ENCODE data around the gene CDADC1.

Gene CDADC1

GRCh38 chr13:49297338-49297737 is 49.6 kb downstream of the CDADC1 start:
- no peak for DNase-seq

- no peak for DNase-seq
These were observed 50.7 kb downstream of the CDADC1 start for GRCh38 chr13:49298416-49298815.

GRCh38 chr13:49298903-49299605 is 51.3 kb downstream of the CDADC1 start:
- DNase-seq = no peak

- DNase-seq = no peak
These were observed 52.6 kb downstream of the CDADC1 start for GRCh38 chr13:49300276-49300675.

GRCh38 chr13:49300739-49301589 is 53.2 kb downstream of the CDADC1 start:
- DNase-seq = peak; percentile 80

- no peak for DNase-seq
These were observed 54.5 kb downstream of the CDADC1 start for GRCh38 chr13:49302222-49302621.

- no peak for DNase-seq
These were observed 55.1 kb downstream of the CDADC1 start for GRCh38 chr13:49302817-49303216.

- DNase-seq = no peak
These were observed 56.0 kb downstream of the CDADC1 start for GRCh38 chr13:49303533-49304252.

GRCh38 chr13:49304356-49304755 is 56.6 kb downstream of the CDADC1 start:
- DNase-seq = no peak

- DNase-seq = no peak
These were observed 57.3 kb downstream of the CDADC1 start for GRCh38 chr13:49304763-49305700.

GRCh38 chr13:49305792-49306425 is 58.2 kb downstream of the CDADC1 start:
- no peak for DNase-seq

GRCh38 chr13:49307365-49307764 is 59.6 kb downstream of the CDADC1 start:
- no peak for DNase-seq

GRCh38 chr13:49308097-49308875 is 60.6 kb downstream of the CDADC1 start:
- no peak for DNase-seq

- DNase-seq = no peak
These were observed 61.2 kb downstream of the CDADC1 start for GRCh38 chr13:49308921-49309408.

- DNase-seq = no peak
These were observed 62.5 kb downstream of the CDADC1 start for GRCh38 chr13:49310251-49310650.

- no peak for DNase-seq
These were observed 64.1 kb downstream of the CDADC1 start for GRCh38 chr13:49311816-49312215.

GRCh38 chr13:49314344-49314882 is 66.7 kb downstream of the CDADC1 start:
- no peak for DNase-seq

GRCh38 chr13:49315036-49315565 is 67.4 kb downstream of the CDADC1 start:
- DNase-seq = no peak

GRCh38 chr13:49315756-49316482 is 68.2 kb downstream of the CDADC1 start:
- no peak for DNase-seq

- no peak for DNase-seq
These were observed 71.8 kb downstream of the CDADC1 start for GRCh38 chr13:49319551-49319950.
